HepG2 (cell line): Measurements from ENCODE around the gene SPN. TPM values are rescaled to one million over a fixed set of nuclear protein-coding genes. Genes with fewer than 3 reads are reported as not detected.
A peak's percentile ranks its signal among the peaks of the same experiment; 100 is the strongest.
"Not testable (repeated sequence)": the region's sequence is repeated elsewhere in the genome, so short reads cannot be mapped to it uniquely, and the experiment has no call there.

Experiments
- ARID4A ChIP-seq: sonication (generic); formaldehyde crosslinking; IDR thresholded peaks from 2 replicates; pipeline ENCODE4 v1.5.0; 2020; ENCODE audit warnings: mild to moderate bottlenecking, missing genetic modification reagents, borderline replicate concordance
- BCL6 ChIP-seq: IDR thresholded peaks from 2 replicates; pipeline ENCODE4 v1.6.1; 2016; ENCODE audit warnings: missing genetic modification reagents, missing compliant biosample characterization
- DR1 ChIP-seq: sonication (generic); formaldehyde crosslinking; IDR thresholded peaks from 2 replicates; pipeline ENCODE4 v1.8.0; 2021; ENCODE audit warnings: mild to moderate bottlenecking, missing genetic modification reagents, inconsistent platforms
- ELF3 ChIP-seq: IDR thresholded peaks from 2 replicates; pipeline ENCODE4 v1.6.1; 2016; ENCODE audit warnings: missing genetic modification reagents, missing compliant biosample characterization
- ESRRA ChIP-seq: sonication (generic); formaldehyde crosslinking; IDR thresholded peaks from 2 replicates; pipeline ENCODE4 v1.5.1; 2020; ENCODE audit warnings: mild to moderate bottlenecking, low read depth, missing genetic modification reagents
- GABPB1 ChIP-seq: IDR thresholded peaks from 2 replicates; pipeline ENCODE4 v1.6.1; 2016; ENCODE audit warnings: mild to moderate bottlenecking, missing genetic modification reagents, moderate library complexity, missing compliant biosample characterization
- GFI1 ChIP-seq: sonication (generic); formaldehyde crosslinking; IDR thresholded peaks from 2 replicates; pipeline ENCODE4 v1.5.0; 2020; ENCODE audit warnings: missing genetic modification reagents, mild to moderate bottlenecking, borderline replicate concordance
- GZF1 ChIP-seq: sonication (generic); formaldehyde crosslinking; IDR thresholded peaks from 2 replicates; pipeline ENCODE4 v1.5.1; 2020; ENCODE audit warnings: mild to moderate bottlenecking, missing genetic modification reagents
- HNF1B ChIP-seq: sonication (generic); formaldehyde crosslinking; IDR thresholded peaks from 2 replicates; pipeline ENCODE4 v1.5.1; 2020; ENCODE audit warnings: mild to moderate bottlenecking, moderate library complexity, missing genetic modification reagents
- HOXD1 ChIP-seq: sonication (generic); formaldehyde crosslinking; IDR thresholded peaks from 2 replicates; pipeline ENCODE4 v1.5.0; 2020; ENCODE audit warnings: missing genetic modification reagents
- KAT8 ChIP-seq: IDR thresholded peaks from 2 replicates; pipeline ENCODE4 v1.6.1; 2016; ENCODE audit warnings: missing genetic modification reagents, missing compliant biosample characterization
- KMT2B ChIP-seq: IDR thresholded peaks from 2 replicates; pipeline ENCODE4 v1.6.1; 2016; ENCODE audit warnings: missing genetic modification reagents, missing compliant biosample characterization
- LCORL ChIP-seq, 2 experiments: fragments of 450-650 bp in 1 of 2; sonication (generic) in 1 of 2; formaldehyde crosslinking in 1 of 2; IDR thresholded peaks; 2 replicates each; pipeline versions ENCODE4 v1.5.0 to v1.6.1; 2017 to 2020; ENCODE audit warnings: antibody characterized with exemption in 1 of 2, missing genetic modification reagents in 1 of 2
- MEF2D ChIP-seq: sonication (generic); formaldehyde crosslinking; IDR thresholded peaks from 2 replicates; pipeline ENCODE4 v1.5.1; 2020; ENCODE audit warnings: mild to moderate bottlenecking, missing genetic modification reagents
- MXI1 ChIP-seq: IDR thresholded peaks from 3 replicates; pipeline ENCODE4 v1.6.1; 2012; ENCODE audit warnings: low read depth, low read length, inconsistent platforms, borderline replicate concordance
- POLR2A ChIP-seq, 2 experiments: IDR thresholded peaks; 2 replicates each; pipeline ENCODE4 v1.6.1; 2011; ENCODE audit warnings: low read depth in 2 of 2, low read length in 2 of 2, mild to moderate bottlenecking in 1 of 2, moderate library complexity in 1 of 2; ENCODE audit not compliant: insufficient read depth in 1 of 2
- TCF12 ChIP-seq, 2 experiments: fragments of 450-650 bp in 1 of 2; sonication (generic) in 1 of 2; formaldehyde crosslinking in 1 of 2; IDR thresholded peaks; 2 replicates each; pipeline versions ENCODE4 v1.6.1 to v1.8.0; 2017 to 2022; ENCODE audit warnings: antibody characterized with exemption in 1 of 2, mild to moderate bottlenecking in 1 of 2, missing genetic modification reagents in 1 of 2, moderate library complexity in 1 of 2
- TEAD2 ChIP-seq: sonication (generic); formaldehyde crosslinking; IDR thresholded peaks from 2 replicates; pipeline ENCODE4 v1.9.0; 2021; ENCODE audit warnings: missing genetic modification reagents
- ZBTB7A ChIP-seq: sonication (generic); formaldehyde crosslinking; IDR thresholded peaks from 2 replicates; pipeline ENCODE4 v1.8.0; 2022; ENCODE audit warnings: mild to moderate bottlenecking, missing genetic modification reagents
- ZNF263 ChIP-seq: sonication (generic); formaldehyde crosslinking; IDR thresholded peaks from 2 replicates; pipeline ENCODE4 v1.4.0; 2020; ENCODE audit warnings: missing genetic modification reagents
- ZNF430 ChIP-seq: sonication (generic); formaldehyde crosslinking; IDR thresholded peaks from 2 replicates; pipeline ENCODE4 v1.9.0; 2021; ENCODE audit warnings: mild to moderate bottlenecking, missing genetic modification reagents
- ZNF614 ChIP-seq: IDR thresholded peaks from 2 replicates; pipeline ENCODE4 v1.6.1; 2018; ENCODE audit warnings: missing biosample characterization, missing genetic modification reagents, inconsistent platforms, borderline replicate concordance
- ZNF629 ChIP-seq: sonication (generic); formaldehyde crosslinking; conservative IDR thresholded peaks from 2 replicates; pipeline ENCODE4 v1.5.0; 2020; ENCODE audit warnings: missing genetic modification reagents
- ZNF644 ChIP-seq: IDR thresholded peaks from 2 replicates; pipeline ENCODE4 v1.6.1; 2016; ENCODE audit warnings: low read depth
- ZNF768 ChIP-seq: sonication (generic); formaldehyde crosslinking; IDR thresholded peaks from 2 replicates; pipeline ENCODE4 v1.4.0; 2020; ENCODE audit warnings: missing genetic modification reagents
- polyA plus RNA-seq, 8 experiments: library from polyadenylated mRNA; depleted of rRNA in 3 of 8; stranded (reverse) in 7 of 8; unstranded in 1 of 8; fragments of >200 nt; fragmentation: Illumina TruSeq in 4 of 8; extraction: Trizol in 4 of 8; gene quantifications; 2 replicates each; pipeline versions ENCODE4 v1.2.1 to v1.2.3, GENCODE V29; 2011 to 2016; ENCODE audit warnings: low read depth in 4 of 8, missing spikeins in 1 of 8, mixed read lengths in 1 of 8; ENCODE audit not compliant: insufficient read depth in 1 of 8
- total RNA-seq, 5 experiments: library from RNA; depleted of rRNA; stranded (reverse); fragments of >200 nt; fragmentation: Illumina TruSeq; extraction: Trizol; gene quantifications; 2 replicates each; pipeline ENCODE4 v1.2.3, GENCODE V29; 2016; ENCODE audit warnings: low read depth in 1 of 5

The SPN gene
- total and polyA plus RNA-seq, 2 of the 13 experiments (the other 11 are each of a cell fraction or from before 2014, with no cell fraction given) = 0.22 to 1.6 TPM

GRCh38 chr16:29614691-29615314, 48.2 kb upstream of the SPN start (continued):
- TF ChIP-seq ZNF644 (CRISPR knock-in tag) = peak; percentile 43; the same call in 1 of the 2 replicates
- 0 out of 2 replicates have a peak, but pooled peaks have one; percentile 49 for TF ChIP-seq GZF1 (CRISPR knock-in tag)
- TF ChIP-seq ESRRA = 0 out of 2 replicates have a peak, but pooled peaks have one; percentile 40
- TF ChIP-seq LCORL, TCF12 (IDR thresholded peaks at IDR 0.05): not testable (repeated sequence)
- TF ChIP-seq LCORL (CRISPR knock-in tag; IDR thresholded peaks at IDR 0.05) = peak; percentile 88
- 0 out of 2 replicates have a peak, but pooled peaks have one; percentile 33 for TF ChIP-seq MEF2D (CRISPR knock-in tag)
- TF ChIP-seq ZNF430 (CRISPR knock-in tag) = 0 out of 2 replicates have a peak, but pooled peaks have one; percentile 39
- peak; percentile 88 for TF ChIP-seq DR1 (CRISPR knock-in tag)
- 0 out of 2 replicates have a peak, but pooled peaks have one; percentile 10 for TF ChIP-seq HNF1B
- TF ChIP-seq ELF3 = peak; percentile 66
- TF ChIP-seq ZNF614 (CRISPR knock-in tag) = peak; percentile 90
- peak; percentile 98 for TF ChIP-seq GFI1
- peak; percentile 66 for TF ChIP-seq BCL6 (CRISPR knock-in tag)
- TF ChIP-seq ARID4A (CRISPR knock-in tag) = peak; percentile 67; the same call in 1 of the 2 replicates
- TF ChIP-seq TCF12 (CRISPR knock-in tag; IDR thresholded peaks at IDR 0.05) = 0 out of 2 replicates have a peak, but pooled peaks have one; percentile 43
- peak; percentile 44; the same call in 1 of the 2 replicates for TF ChIP-seq ZNF629 (CRISPR knock-in tag)
- TF ChIP-seq KMT2B (CRISPR knock-in tag) = peak; percentile 54; the same call in 1 of the 2 replicates
- TF ChIP-seq ZNF768 (CRISPR knock-in tag) = peak; percentile 43; the same call in 1 of the 2 replicates
- TF ChIP-seq POLR2A (IDR thresholded peaks at IDR 0.05; ENCODE audit: insufficient read depth in 1 of 2, low read depth in 2 of 2, low read length in 2 of 2) = peak; percentile 34 to 70; a peak in 3 of 4 replicates
- peak; percentile 42; the same call in 1 of the 2 replicates for TF ChIP-seq GABPB1 (CRISPR knock-in tag)
- peak; percentile 72; the same call in 1 of the 2 replicates for TF ChIP-seq KAT8
- TF ChIP-seq ZNF263 (CRISPR knock-in tag) = peak; percentile 96
- peak; percentile 58; the same call in 1 of the 2 replicates for TF ChIP-seq HOXD1
- peak; percentile 49; the same call in 1 of the 2 replicates for TF ChIP-seq TEAD2 (CRISPR knock-in tag)
- TF ChIP-seq ZBTB7A (CRISPR knock-in tag) = peak; percentile 25; the same call in 1 of the 2 replicates
- TF ChIP-seq MXI1 = peak; percentile 17; the same call in 1 of the 3 replicates
